Thyroid gland (tissue), 4 donors: ENCODE data around the gene STIM1. TPM values are rescaled to one million over a fixed set of nuclear protein-coding genes. Genes with fewer than 3 reads are reported as not detected.

Experiments
- DNase-seq, 2 donors: peaks; one replicate each; pipeline ENCODE4 v3.0.0-alpha.2; 2019
- H3K27ac ChIP-seq, 3 donors: fragments of 200-600 bp; sonication (generic); 1 replicate in 2 of 3; 2 replicates in 1 of 3; pipeline ENCODE4 v1.5.1; 2016 to 2019; ENCODE audit warnings: mild to moderate bottlenecking in 1 of 3, moderate library complexity in 1 of 3
- H3K27me3 ChIP-seq: fragments of 200-600 bp; sonication (generic); one replicate; pipeline ENCODE4 v1.5.1; 2019
- H3K36me3 ChIP-seq, 2 donors: fragments of 200-600 bp; sonication (generic); one replicate each; pipeline ENCODE4 v1.5.1; 2016 to 2019
- H3K4me1 ChIP-seq, 2 donors: fragments of 200-600 bp; sonication (generic); one replicate each; pipeline ENCODE4 v1.5.1; 2017 to 2019
- H3K4me3 ChIP-seq, 3 donors: fragments of 200-600 bp; sonication (generic); replicated peaks in 1 of 3; 1 replicate in 2 of 3; 2 replicates in 1 of 3; pipeline ENCODE4 v1.5.1; 2016; ENCODE audit warnings: mild to moderate bottlenecking in 1 of 3
- H3K9me3 ChIP-seq: fragments of 200-600 bp; sonication (generic); one replicate; pipeline ENCODE4 v1.5.1; 2017
- POLR2A ChIP-seq, 2 donors: fragments of 450-650 bp; IDR thresholded peaks; one replicate each; pipeline ENCODE4 v1.6.1; 2017; ENCODE audit warnings: antibody characterized with exemption in 2 of 2, mild to moderate bottlenecking in 2 of 2, moderate library complexity in 1 of 2
- WGBS, 2 donors: methylation state at CpG; one replicate each; pipeline ENCODE4 v1.1.5; 2017; 5-methylcytosine and 5-hydroxymethylcytosine counted together
- intact Hi-C: fragments of 100-400 bp; cut with DNase I; formaldehyde crosslinking; loops from one replicate; pipeline ENCODE4 v1.15.1; 2023
- total RNA-seq, 4 donors: library from RNA; depleted of rRNA; stranded (reverse); fragments of >200 nt; gene quantifications; one replicate each; pipeline ENCODE4 v1.2.3, GENCODE V29; 2016
- TF ChIP-seq, protein P1 (sequence below), 6 experiments: fragments of 200-600 bp in 3 of 6; fragments of 450-650 bp in 3 of 6; sonication (generic) in 3 of 6; IDR thresholded peaks; one replicate each; pipeline ENCODE4 v1.5.1; 2016 to 2019; ENCODE audit warnings: antibody characterized with exemption in 6 of 6, mild to moderate bottlenecking in 2 of 6, inconsistent platforms in 1 of 6, moderate library complexity in 1 of 6

Gene STIM1
- total RNA-seq, 4 donors from 2014 or later = 54.3 to 89.2 (median 71.0) TPM

DNA sequence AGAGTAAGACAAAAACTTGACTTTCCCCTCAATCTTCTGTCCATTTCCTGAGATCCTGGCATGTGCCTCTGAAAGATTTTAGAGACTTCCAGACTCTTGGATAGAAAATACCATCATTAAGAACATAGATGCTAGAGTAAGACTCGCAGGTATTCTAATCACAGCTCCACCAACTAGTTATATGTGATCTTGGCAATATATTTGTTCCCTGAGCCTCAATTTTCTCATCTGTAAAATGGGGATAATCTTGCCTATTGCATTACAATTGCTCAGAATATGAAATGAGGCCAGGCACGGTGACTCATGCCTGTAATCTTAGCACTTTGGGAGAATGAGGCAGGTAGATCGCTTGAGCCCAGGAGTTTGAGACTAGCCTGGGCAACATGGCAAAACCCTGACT is 25.4 kb upstream of the STIM1 start:
- TF ChIP-seq, protein P1, sequence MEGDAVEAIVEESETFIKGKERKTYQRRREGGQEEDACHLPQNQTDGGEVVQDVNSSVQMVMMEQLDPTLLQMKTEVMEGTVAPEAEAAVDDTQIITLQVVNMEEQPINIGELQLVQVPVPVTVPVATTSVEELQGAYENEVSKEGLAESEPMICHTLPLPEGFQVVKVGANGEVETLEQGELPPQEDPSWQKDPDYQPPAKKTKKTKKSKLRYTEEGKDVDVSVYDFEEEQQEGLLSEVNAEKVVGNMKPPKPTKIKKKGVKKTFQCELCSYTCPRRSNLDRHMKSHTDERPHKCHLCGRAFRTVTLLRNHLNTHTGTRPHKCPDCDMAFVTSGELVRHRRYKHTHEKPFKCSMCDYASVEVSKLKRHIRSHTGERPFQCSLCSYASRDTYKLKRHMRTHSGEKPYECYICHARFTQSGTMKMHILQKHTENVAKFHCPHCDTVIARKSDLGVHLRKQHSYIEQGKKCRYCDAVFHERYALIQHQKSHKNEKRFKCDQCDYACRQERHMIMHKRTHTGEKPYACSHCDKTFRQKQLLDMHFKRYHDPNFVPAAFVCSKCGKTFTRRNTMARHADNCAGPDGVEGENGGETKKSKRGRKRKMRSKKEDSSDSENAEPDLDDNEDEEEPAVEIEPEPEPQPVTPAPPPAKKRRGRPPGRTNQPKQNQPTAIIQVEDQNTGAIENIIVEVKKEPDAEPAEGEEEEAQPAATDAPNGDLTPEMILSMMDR (IDR thresholded peaks at IDR 0.05) = no peak
- TF ChIP-seq POLR2A (IDR thresholded peaks at IDR 0.05) = no peak
- Histone ChIP-seq H3K4me1 (peaks cover 0 to 21% of the 10 kb centered on the region in 2 donors), H3K27me3 (no peaks in the 10 kb centered on the region), H3K36me3 (peaks cover 12 to 17% of the 10 kb centered on the region in 2 donors), H3K9me3 (no peaks in the 10 kb centered on the region), H3K4me3 (no peak overlapping the region), H3K27ac (no peak overlapping the region)
- DNase-seq = no peak
- intact Hi-C loops = no loop called here
- 97 to 100% methylated on average over 3 of the region's 3 CpGs for WGBS, 2 donors

DNA sequence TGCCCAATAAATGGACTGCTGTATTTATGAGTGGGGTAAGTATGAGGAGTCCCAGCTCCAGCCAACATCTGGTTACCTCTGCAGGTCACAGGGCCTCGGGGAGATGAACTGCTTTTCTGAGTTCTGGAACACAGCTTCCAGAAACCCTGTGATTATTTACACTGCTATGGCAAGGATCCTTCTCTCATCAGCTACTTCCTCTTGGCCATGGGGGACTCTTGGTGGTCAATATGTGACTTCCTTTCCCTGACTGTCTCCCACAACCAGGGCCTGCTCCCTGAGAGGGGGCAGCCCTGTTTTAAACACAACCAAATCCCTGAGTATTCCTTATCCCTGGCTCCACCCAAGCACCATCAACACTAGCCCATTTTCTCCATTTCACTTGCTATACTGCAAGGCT is 24.7 kb upstream of the STIM1 start:
- H3K36me3 ChIP-seq = peaks cover 12 to 17% of the 10 kb centered on the region in 2 donors
- no peak overlapping the region for H3K27ac ChIP-seq
- peaks cover 0 to 27% of the 10 kb centered on the region in 2 donors for H3K4me1 ChIP-seq
- DNase-seq = no peak
- intact Hi-C loops = no loop called here
- no peaks in the 10 kb centered on the region for H3K27me3 ChIP-seq
- H3K4me3 ChIP-seq = no peak overlapping the region
- H3K9me3 ChIP-seq = no peaks in the 10 kb centered on the region
- 83 to 85% methylated on average over 1 of the region's 1 CpG for WGBS, 2 donors
- TF ChIP-seq, protein P1 (IDR thresholded peaks at IDR 0.05) = no peak
- TF ChIP-seq POLR2A (IDR thresholded peaks at IDR 0.05) = no peak

DNA sequence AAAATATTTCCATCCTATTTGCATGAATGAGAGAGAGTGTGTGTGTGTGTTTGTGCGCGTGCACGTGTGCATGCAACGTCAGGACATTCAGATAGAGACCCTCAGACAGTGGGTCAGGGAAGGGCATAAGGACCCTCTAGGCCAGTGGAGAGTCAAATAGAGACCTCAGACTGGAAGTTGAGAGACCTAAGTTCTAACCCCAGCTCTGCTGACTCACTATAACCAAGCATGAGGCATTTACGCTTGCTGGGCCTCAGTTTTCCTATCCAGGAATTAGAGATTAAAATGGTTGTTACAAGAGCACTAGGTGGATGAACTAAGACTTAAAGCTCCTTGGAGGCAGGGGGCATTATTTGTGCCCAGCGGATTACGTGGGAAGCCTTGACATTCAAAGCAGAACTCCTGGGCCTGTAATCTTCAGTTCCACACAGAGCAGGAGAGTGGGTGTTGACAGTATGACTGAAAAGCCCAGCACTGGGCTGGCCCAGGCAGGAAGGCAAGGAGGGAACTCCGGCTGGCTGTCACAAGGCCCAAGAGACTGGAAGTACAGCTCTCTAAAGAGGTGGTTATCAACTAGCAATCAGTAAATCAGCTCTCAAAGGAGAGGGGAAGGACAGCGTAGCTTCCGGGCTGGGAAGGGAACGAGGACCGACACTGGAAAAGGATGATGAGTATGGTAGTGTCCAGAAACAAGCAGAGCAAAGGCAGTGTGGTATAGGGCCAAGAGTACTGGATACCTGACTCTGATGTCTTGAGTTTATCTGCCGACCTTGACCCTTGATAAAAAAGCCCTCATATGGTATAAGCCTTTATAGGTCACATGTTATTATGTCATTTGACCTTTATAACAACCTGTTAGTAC is 23.9 kb upstream of the STIM1 start:
- intact Hi-C loops = no loop called here
- no peak for DNase-seq
- Histone ChIP-seq H3K9me3 (no peaks in the 10 kb centered on the region), H3K36me3 (peaks cover 12 to 13% of the 10 kb centered on the region in 2 donors), H3K27me3 (no peaks in the 10 kb centered on the region), H3K4me3 (no peak overlapping the region), H3K27ac (no peak overlapping the region), H3K4me1 (peaks cover 0 to 27% of the 10 kb centered on the region in 2 donors)
- WGBS, 2 donors = 69 to 80% methylated on average over 13 of the region's 13 CpGs
- TF ChIP-seq POLR2A (IDR thresholded peaks at IDR 0.05) = no peak
- TF ChIP-seq, protein P1 (IDR thresholded peaks at IDR 0.05) = no peak

DNA sequence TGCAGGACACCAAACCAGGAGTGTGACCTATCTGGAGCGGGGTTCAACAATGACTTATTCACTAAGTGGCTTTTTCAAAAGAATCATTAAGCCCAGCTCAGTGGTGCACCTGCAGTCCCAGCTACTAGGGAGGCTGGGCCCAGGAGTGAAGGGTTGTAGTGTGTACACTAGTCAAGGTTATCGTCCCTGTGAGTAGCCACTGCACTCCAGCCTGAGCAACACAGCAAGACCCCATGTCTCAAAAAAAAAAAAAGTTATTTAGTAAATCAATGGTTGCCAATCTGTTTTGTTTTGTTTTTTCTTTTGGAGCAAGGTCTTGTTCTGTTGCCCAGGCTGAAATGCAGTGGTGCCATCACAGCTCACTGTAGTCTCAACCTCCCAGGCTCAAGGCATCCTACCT is 22.6 kb upstream of the STIM1 start:
- TF ChIP-seq, protein P1 (IDR thresholded peaks at IDR 0.05) = no peak
- no peak for TF ChIP-seq POLR2A (IDR thresholded peaks at IDR 0.05)
- Histone ChIP-seq H3K4me3 (no peak overlapping the region), H3K4me1 (peaks cover 0 to 33% of the 10 kb centered on the region in 2 donors), H3K36me3 (peaks cover under 1% of the 10 kb centered on the region in 2 donors), H3K27me3 (no peaks in the 10 kb centered on the region), H3K27ac (no peak overlapping the region), H3K9me3 (no peaks in the 10 kb centered on the region)
- intact Hi-C loops = no loop called here
- 95 to 100% methylated on average over 2 of the region's 2 CpGs for WGBS, 2 donors
- no peak for DNase-seq

DNA sequence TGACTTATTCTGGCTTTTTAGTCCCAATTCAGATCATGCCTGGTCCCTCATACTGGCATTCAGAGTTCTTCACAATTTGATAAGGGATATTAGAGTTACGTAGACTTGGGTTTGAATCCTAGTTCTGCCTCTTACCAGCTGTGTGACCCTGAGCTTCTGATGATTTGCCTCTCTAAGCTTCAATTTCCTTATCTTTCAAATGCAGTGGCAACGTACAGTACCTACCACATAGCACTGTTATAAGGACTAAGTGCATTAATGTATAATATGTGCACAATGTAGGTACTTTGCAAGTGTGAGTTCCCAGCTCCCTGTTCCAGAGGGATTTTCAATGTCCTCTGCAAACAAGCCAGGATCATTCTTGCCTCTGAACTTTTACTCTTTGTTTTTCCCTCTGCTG is 22.0 kb upstream of the STIM1 start:
- H3K27me3 ChIP-seq = no peaks in the 10 kb centered on the region
- no peak for DNase-seq
- 96% methylated on average over 2 of the region's 2 CpGs for WGBS, 2 donors
- no peak for TF ChIP-seq POLR2A (IDR thresholded peaks at IDR 0.05)
- TF ChIP-seq, protein P1 (IDR thresholded peaks at IDR 0.05) = no peak
- H3K4me3 ChIP-seq = no peak overlapping the region
- H3K27ac ChIP-seq = no peak overlapping the region
- no peaks in the 10 kb centered on the region for H3K36me3 ChIP-seq
- intact Hi-C loops = no loop called here
- peaks cover 0 to 38% of the 10 kb centered on the region in 2 donors for H3K4me1 ChIP-seq
- no peaks in the 10 kb centered on the region for H3K9me3 ChIP-seq
